IPS-NIHi11 (cell line): Measurements from ENCODE around the gene DPH2.

Experiments
- DNase-seq: peaks from one replicate; pipeline ENCODE4 v3.0.0; 2012; ENCODE audit warnings: mixed read lengths, low spot score

The DPH2 gene

GRCh38 chr1:43969746-43970466 is at the start of gene DPH2:
Gene DPH2 (plus strand): TSS chr1:43970010. CDS start chr1:43970176, 166 bp downstream.
- DNase-seq: peak; percentile 98

GRCh38 chr1:43921022-43921421 is 48.8 kb upstream of the DPH2 start:
- no peak for DNase-seq

DNA sequence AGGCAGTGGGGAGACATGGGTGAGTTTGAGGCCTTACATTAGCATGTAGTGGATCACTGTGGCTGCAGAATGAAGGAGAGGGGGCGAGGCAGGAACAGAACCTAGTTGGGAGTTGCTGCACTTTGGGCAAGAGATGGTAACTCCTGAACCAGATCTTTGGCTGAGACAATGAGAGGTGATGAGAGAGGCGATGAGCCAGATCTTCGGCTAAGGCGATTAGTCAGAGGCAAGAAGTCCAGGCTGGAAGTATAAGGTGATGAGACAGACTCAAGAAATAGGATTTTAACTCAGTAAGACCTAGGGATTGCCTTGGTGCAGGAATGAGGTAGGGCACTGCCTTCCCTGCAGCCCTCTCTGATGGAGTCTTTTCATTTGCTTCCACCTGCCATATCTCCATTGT is 45.3 kb upstream of the DPH2 start:
- no peak for DNase-seq

- no peak for DNase-seq
These were observed 44.0 kb upstream of the DPH2 start for GRCh38 chr1:43925846-43926245.

GRCh38 chr1:43930168-43930948 is 39.5 kb upstream of the DPH2 start:
- DNase-seq: peak; percentile 69

DNA sequence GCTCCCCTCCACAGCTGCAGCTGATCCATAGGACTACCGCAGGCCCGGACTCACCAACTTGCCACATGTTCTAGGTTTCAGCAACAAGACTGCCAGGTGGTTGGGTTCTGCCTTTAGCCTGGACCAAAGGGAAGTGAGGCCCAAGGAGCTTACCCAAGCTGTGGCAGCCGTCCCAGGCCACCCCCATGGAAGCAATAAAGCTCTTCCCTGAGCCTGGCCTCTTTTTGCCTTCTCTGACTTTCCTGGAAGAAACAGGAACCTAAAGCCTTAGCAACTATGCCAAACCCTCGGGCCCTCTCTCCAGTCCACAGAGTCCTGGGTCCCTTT is 38.9 kb upstream of the DPH2 start:
- DNase-seq: no peak

- no peak for DNase-seq
These were observed 37.8 kb upstream of the DPH2 start for GRCh38 chr1:43931711-43932660.

DNA sequence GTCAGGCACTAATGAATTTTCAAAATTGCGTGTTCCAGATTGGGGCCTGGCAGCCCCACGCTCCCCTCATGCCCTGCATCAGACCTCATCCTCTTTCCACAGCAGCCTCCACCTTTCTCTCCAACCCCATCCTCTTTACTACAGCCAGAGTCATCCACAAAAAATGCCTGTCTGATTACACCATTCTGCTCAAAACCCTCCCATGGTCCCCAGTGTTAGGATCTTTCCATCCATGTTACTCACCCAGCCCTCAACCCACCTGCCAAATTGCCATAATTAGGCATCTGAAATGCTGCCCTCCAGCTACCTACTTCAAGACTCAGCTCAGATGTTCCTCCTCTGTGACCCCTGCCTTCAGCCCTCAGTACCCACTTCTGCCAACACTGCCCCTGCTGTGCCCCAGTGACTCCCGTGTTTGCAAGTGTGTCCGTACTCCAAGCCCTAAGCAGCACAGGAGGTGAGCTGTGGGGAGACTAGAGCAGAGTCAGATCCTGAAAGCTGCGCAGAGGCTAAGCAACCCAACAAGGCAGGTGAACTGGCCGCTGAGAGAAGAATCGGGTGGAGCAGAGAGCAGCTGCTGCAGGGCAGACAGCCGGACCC is 36.9 kb upstream of the DPH2 start:
- DNase-seq: no peak

DNA sequence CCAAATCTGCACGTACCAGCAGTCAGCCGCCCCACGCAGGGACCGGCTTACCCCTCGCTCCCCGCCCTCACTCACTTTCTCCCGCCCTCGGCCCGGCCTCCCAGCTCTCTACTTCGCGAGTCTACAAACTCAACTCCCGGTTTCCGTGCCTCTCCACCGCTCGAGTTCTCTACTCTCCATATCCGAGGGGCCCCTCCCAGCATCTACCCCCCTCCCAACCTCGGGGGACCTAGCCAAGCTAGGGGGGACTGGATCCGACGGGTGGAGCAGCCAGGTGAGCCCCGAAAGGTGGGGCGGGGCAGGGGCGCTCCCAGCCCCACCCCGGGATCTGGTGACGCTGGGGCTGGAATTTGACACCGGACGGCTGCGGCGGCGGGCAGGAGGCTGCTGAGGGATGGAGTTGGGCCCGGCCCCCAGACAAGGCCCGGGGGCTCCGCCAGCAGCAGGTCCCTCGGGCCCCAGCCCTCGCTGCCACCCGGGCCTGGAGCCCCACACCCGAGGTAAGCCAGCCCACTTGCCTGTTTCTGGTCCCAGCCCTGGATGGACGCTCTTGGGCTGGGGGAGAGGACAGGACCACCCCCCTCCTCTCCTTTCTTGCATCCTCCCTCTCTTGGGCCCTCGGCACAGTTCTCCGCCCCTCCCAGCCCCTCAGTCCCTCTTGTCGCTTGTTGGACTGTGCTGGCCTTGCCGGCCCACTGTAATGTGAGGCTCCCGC is 36.3 kb upstream of the DPH2 start, which contains the start of gene ARTN:
ARTN (plus strand) TSS at position 416 of the 715 bp plus-strand sequence. CDS start 1,856 bp downstream, outside the sequence.
- peak; percentile 89 for DNase-seq

GRCh38 chr1:43934101-43934985 is 35.5 kb upstream of the DPH2 start:
- DNase-seq: peak; percentile 86

GRCh38 chr1:43934986-43935324 is 34.9 kb upstream of the DPH2 start:
- DNase-seq: no peak

DNA sequence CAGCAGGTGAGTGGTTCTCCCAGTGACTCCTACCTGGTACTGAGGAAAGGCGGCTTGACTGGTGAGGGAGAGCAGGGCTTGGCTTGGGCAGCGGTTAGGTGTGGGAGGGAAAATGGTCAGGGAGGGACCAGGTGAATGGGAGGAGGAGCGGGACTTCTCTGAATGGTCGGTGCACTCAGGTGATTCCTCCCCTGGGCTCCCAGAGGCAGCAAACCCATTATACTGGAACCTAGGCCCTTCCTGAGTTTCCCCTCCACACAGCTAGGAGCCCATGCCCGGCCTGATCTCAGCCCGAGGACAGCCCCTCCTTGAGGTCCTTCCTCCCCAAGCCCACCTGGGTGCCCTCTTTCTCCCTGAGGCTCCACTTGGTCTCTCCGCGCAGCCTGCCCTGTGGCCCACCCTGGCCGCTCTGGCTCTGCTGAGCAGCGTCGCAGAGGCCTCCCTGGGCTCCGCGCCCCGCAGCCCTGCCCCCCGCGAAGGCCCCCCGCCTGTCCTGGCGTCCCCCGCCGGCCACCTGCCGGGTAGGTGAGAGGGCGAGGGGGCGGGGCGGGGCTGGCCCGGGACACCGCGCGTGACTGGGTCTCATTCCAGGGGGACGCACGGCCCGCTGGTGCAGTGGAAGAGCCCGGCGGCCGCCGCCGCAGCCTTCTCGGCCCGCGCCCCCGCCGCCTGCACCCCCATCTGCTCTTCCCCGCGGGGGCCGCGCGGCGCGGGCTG is 33.9 kb upstream of the DPH2 start:
- peak; percentile 70 for DNase-seq

DNA sequence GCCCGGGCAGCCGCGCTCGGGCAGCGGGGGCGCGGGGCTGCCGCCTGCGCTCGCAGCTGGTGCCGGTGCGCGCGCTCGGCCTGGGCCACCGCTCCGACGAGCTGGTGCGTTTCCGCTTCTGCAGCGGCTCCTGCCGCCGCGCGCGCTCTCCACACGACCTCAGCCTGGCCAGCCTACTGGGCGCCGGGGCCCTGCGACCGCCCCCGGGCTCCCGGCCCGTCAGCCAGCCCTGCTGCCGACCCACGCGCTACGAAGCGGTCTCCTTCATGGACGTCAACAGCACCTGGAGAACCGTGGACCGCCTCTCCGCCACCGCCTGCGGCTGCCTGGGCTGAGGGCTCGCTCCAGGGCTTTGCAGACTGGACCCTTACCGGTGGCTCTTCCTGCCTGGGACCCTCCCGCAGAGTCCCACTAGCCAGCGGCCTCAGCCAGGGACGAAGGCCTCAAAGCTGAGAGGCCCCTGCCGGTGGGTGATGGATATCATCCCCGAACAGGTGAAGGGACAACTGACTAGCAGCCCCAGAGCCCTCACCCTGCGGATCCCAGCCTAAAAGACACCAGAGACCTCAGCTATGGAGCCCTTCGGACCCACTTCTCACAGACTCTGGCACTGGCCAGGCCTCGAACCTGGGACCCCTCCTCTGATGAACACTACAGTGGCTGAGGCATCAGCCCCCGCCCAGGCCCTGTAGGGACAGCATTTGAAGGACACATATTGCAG is 33.2 kb upstream of the DPH2 start:
- peak; percentile 68 for DNase-seq

DNA sequence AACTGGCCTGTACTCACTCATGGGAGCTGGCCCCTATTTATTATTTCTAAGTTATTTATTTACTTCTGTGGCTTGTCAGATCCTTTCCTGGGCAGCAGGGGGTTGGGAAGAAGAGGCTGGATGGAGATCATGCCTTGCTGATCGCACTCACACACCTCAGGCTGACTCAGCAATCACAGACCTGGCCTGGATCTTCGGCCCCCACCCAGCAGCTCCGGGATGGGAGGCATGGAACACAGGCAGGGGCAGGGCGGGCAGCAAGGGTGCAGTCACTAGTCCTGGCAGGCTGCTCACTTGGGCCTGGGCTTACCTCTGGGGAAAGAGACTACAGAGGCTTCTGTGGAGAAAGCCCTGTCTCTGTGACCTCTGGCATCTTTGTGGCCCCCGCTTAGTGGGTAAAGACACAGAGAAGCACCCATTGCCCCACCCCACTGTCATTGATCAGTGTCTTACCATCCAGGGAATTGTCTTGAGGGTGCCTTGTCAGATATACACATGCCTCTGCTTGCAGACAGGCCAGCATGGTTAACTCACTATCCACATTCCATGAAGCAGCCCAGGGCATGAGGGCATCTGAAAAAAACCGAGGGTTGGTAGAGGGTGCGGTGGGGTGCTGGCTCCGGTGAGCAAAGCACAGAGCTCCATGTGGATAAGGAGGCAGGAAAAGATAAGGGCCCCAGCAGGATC is 32.5 kb upstream of the DPH2 start:
- DNase-seq: no peak

- DNase-seq: no peak
These were observed 31.4 kb upstream of the DPH2 start for GRCh38 chr1:43938383-43938782.

- no peak for DNase-seq
These were observed 30.8 kb upstream of the DPH2 start for GRCh38 chr1:43938892-43939587.

DNA sequence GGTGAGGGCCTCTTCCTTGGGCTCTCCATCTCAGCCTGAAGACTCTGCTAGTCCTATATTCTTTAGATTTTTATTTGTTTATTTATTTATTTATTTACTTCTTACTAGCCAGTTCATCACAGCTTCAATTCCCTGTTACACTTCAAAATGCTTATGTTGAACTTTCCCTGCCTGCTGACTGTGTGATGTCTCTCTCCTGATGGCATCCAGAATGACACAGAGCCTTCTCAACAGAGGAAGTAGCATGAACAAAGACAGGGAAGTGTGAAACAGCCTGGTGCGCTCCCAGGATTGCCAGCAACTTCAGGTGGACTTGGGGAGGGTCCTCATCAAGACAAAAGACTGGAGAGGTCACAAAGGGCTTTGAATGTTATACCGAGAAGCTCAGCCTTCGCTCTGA is 27.4 kb upstream of the DPH2 start:
- no peak for DNase-seq

DNA sequence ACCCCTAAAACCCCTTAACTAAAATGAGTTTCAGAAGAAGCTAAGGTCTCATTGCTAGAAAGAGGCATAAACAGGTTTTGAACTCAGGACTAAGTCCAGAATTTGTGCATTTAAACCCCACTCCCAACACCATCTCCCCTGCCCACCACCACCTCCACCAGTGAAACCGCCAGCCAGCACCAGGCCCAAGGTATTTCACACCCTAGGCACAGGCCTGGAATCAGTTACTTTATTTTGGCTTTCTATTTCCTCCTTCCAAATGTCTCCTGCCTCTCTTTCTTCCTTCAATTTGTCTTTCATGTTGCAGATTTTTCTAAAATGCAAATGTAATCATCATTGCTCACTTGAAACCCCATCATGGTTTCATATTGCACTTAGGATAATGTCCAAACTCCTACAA is 24.9 kb upstream of the DPH2 start:
- no peak for DNase-seq
